Smooth muscle cell (in vitro differentiated cells): Measurements from ENCODE around the gene SLC6A12. TPM values are rescaled to one million over a fixed set of nuclear protein-coding genes. Genes with fewer than 3 reads are reported as not detected.

Experiments used
- DNase-seq: peaks from one replicate; lab custom pipeline; 2025; ENCODE audit not compliant: unreplicated experiment; lab: John Stamatoyannopoulos, UW
- H2AFZ ChIP-seq: fragments of 200-600 bp; sonication (generic); 2 replicates; pipeline ENCODE4 v1.6.0; 2016; ENCODE audit warnings: antibody characterized with exemption, low read depth, mild to moderate bottlenecking
- H3F3A ChIP-seq: fragments of 200-600 bp; sonication (generic); 2 replicates; pipeline ENCODE4 v1.6.0; 2017; ENCODE audit warnings: antibody characterized with exemption, low read depth
- H3K27ac ChIP-seq: fragments of 200-600 bp; sonication (generic); 2 replicates; pipeline ENCODE4 v1.5.1; 2016; ENCODE audit warnings: low read depth, mild to moderate bottlenecking
- H3K27me3 ChIP-seq: fragments of 200-600 bp; sonication (generic); 2 replicates; pipeline ENCODE4 v1.6.1; 2016; ENCODE audit warnings: low read depth, mild to moderate bottlenecking
- H3K36me3 ChIP-seq: fragments of 200-600 bp; sonication (generic); 2 replicates; pipeline ENCODE4 v1.5.1; 2016; ENCODE audit warnings: low read depth
- H3K4me1 ChIP-seq: fragments of 200-600 bp; sonication (generic); 2 replicates; pipeline ENCODE4 v1.5.1; 2016; ENCODE audit warnings: low read depth
- H3K4me2 ChIP-seq: fragments of 200-600 bp; sonication (generic); 2 replicates; pipeline ENCODE4 v1.6.0; 2016; ENCODE audit warnings: mild to moderate bottlenecking
- H3K4me3 ChIP-seq: fragments of 200-600 bp; sonication (generic); 2 replicates; pipeline ENCODE4 v1.5.1; 2016; ENCODE audit warnings: mild to moderate bottlenecking
- H3K79me2 ChIP-seq: fragments of 200-600 bp; sonication (generic); 2 replicates; pipeline ENCODE4 v1.6.0; 2016; ENCODE audit warnings: low read depth, mild to moderate bottlenecking
- H3K9ac ChIP-seq: fragments of 200-600 bp; sonication (generic); 2 replicates; pipeline ENCODE4 v1.6.0; 2016; ENCODE audit warnings: low read depth
- H3K9me3 ChIP-seq: fragments of 200-600 bp; sonication (generic); replicated peaks from 2 replicates; pipeline ENCODE4 v1.5.1; 2016; ENCODE audit warnings: low read depth
- H4K20me1 ChIP-seq: fragments of 200-600 bp; sonication (generic); 2 replicates; pipeline ENCODE4 v1.6.0; 2016; ENCODE audit warnings: low read depth
- CTCF ChIP-seq: fragments of 200-600 bp; sonication (generic); IDR thresholded peaks from 2 replicates; pipeline ENCODE4 v1.5.1; 2017; ENCODE audit warnings: borderline replicate concordance, mild to moderate bottlenecking, antibody characterized with exemption; ENCODE audit not compliant: insufficient read depth, poor library complexity, severe bottlenecking
- WGBS: methylation state at CpG from one replicate; pipeline ENCODE4 v1.1.7; 2016; ENCODE audit warnings: low lambda C conversion rate; 5-methylcytosine and 5-hydroxymethylcytosine counted together
- polyA plus RNA-seq: library from polyadenylated mRNA; unstranded; fragments of >200 nt; fragmentation: Nextera tagmentation; extraction: Ambion mirVana; gene quantifications from 2 replicates; pipeline ENCODE4 v1.2.1, GENCODE V29; 2016
- total RNA-seq: library from RNA; depleted of rRNA; stranded (reverse); fragments of >200 nt; gene quantifications from 2 replicates; pipeline ENCODE4 v1.2.3, GENCODE V29; 2014

SLC6A12 gene
- total and polyA plus RNA-seq, 2 experiments from 2014 or later = 0.22 TPM; not detected in 1

- no peak for TF ChIP-seq CTCF
- no peak overlapping the region for H3K4me3 ChIP-seq
- H3K9me3 ChIP-seq = no peaks in the 10 kb centered on the region
- H3F3A ChIP-seq = no peaks in the 10 kb centered on the region
- no peaks in the 10 kb centered on the region for H4K20me1 ChIP-seq
- no peaks in the 10 kb centered on the region for H3K27me3 ChIP-seq
- no peak overlapping the region for H2AFZ ChIP-seq
- H3K4me1 ChIP-seq = no peaks in the 10 kb centered on the region
- H3K79me2 ChIP-seq = no peaks in the 10 kb centered on the region
- H3K9ac ChIP-seq = no peak overlapping the region
- H3K36me3 ChIP-seq = no peaks in the 10 kb centered on the region
- no peak overlapping the region for H3K4me2 ChIP-seq
- no peak for DNase-seq
- no peak overlapping the region for H3K27ac ChIP-seq
- 67% methylated on average over 10 of the region's 10 CpGs for WGBS
Observed at GRCh38 chr12:254039-254438, 40.1 kb upstream of the SLC6A12 start.

GRCh38 chr12:253116-253831 lies 39.3 kb upstream of the SLC6A12 start:
- Histone ChIP-seq H3K27me3 (no peaks in the 10 kb centered on the region), H3F3A (no peaks in the 10 kb centered on the region), H3K79me2 (no peaks in the 10 kb centered on the region), H3K27ac (no peak overlapping the region), H3K9ac (no peak overlapping the region), H3K4me2 (no peak overlapping the region), H3K4me1 (no peaks in the 10 kb centered on the region), H2AFZ (no peak overlapping the region), H3K4me3 (no peak overlapping the region), H3K9me3 (no peaks in the 10 kb centered on the region), H3K36me3 (no peaks in the 10 kb centered on the region), H4K20me1 (no peaks in the 10 kb centered on the region)
- no peak for TF ChIP-seq CTCF
- WGBS = 90% methylated on average over 12 of the region's 12 CpGs
- no peak for DNase-seq

GRCh38 chr12:252636-253035 lies 38.7 kb upstream of the SLC6A12 start:
- TF ChIP-seq CTCF = no peak
- no peaks in the 10 kb centered on the region for H3K79me2 ChIP-seq
- H3K4me1 ChIP-seq = no peaks in the 10 kb centered on the region
- H3K9me3 ChIP-seq = no peaks in the 10 kb centered on the region
- H2AFZ ChIP-seq = no peak overlapping the region
- H3K36me3 ChIP-seq = no peaks in the 10 kb centered on the region
- no peak overlapping the region for H3K4me2 ChIP-seq
- no peak overlapping the region for H3K9ac ChIP-seq
- H3K27me3 ChIP-seq = no peaks in the 10 kb centered on the region
- H4K20me1 ChIP-seq = no peaks in the 10 kb centered on the region
- no peak overlapping the region for H3K27ac ChIP-seq
- WGBS = 69% methylated on average over 5 of the region's 5 CpGs
- DNase-seq = no peak
- H3F3A ChIP-seq = no peaks in the 10 kb centered on the region
- no peak overlapping the region for H3K4me3 ChIP-seq

DNA sequence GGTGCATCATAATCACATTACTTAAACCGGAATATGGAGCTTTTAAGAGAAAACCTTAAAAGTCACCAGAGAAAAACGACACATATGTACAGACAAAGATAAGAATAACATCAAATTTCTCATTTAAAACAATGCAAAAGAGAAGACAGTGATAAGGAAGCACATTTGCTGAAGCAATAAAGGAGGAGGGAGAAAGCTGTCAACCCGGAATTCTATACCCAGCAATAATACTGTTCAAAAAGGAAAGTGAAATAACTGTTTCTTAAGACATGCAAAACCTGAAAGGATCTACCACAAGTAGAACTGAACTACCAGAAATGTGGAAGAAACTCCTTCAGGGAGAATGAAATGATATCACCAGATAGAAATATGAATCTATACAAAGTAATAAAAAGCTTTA lies 33.3 kb upstream of the SLC6A12 start:
- Histone ChIP-seq H3K27ac (no peak overlapping the region), H2AFZ (no peak overlapping the region), H4K20me1 (no peaks in the 10 kb centered on the region), H3F3A (no peaks in the 10 kb centered on the region), H3K4me3 (no peak overlapping the region), H3K27me3 (no peaks in the 10 kb centered on the region), H3K4me2 (no peak overlapping the region), H3K4me1 (no peaks in the 10 kb centered on the region), H3K9ac (no peak overlapping the region), H3K9me3 (peaks cover 5% of the 10 kb centered on the region), H3K79me2 (no peaks in the 10 kb centered on the region), H3K36me3 (no peaks in the 10 kb centered on the region)
- 90% methylated on average over 3 of the region's 3 CpGs for WGBS
- no peak for TF ChIP-seq CTCF
- DNase-seq = no peak
